SKM-1 treated with dmso at 0.1 percent for 144 hours (cell line): ENCODE measurements around the gene TMEM253.

Source experiments
- DNase-seq: peaks from one replicate; lab custom pipeline; 2025; ENCODE audit not compliant: unreplicated experiment; lab: John Stamatoyannopoulos, UW

The TMEM253 gene

DNA sequence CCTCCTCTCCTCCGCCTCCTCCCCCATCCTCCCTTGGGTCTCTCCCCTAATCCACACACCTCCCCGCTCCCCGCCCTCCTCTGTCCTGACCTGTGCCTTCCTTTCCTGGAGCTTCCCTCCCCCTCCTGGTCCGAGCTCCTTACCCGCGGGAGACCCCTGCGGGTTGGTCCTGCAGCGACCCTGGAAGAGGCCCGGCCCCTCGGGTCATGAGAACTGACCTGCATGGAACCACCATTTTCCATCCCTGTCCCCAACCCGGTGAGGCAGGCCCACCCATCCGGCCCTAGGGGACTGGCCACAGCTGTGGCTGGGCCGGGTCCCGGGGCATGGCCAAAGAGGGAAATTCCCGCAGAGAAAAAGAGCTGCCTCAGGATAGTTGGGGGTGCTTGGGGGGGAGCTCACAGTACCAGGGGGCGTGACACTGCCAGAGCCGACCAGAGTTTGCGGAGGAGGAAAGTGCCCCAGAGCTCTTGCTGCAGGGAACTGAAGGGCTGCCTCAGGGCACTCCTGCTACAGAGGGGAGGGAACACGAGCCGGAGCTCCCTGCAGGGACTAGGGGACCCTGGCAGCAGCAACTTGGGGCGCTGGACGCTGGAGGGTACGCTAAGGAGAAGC, 30.1 kb upstream of the TMEM253 start:
- DNase-seq, result no peak

DNA sequence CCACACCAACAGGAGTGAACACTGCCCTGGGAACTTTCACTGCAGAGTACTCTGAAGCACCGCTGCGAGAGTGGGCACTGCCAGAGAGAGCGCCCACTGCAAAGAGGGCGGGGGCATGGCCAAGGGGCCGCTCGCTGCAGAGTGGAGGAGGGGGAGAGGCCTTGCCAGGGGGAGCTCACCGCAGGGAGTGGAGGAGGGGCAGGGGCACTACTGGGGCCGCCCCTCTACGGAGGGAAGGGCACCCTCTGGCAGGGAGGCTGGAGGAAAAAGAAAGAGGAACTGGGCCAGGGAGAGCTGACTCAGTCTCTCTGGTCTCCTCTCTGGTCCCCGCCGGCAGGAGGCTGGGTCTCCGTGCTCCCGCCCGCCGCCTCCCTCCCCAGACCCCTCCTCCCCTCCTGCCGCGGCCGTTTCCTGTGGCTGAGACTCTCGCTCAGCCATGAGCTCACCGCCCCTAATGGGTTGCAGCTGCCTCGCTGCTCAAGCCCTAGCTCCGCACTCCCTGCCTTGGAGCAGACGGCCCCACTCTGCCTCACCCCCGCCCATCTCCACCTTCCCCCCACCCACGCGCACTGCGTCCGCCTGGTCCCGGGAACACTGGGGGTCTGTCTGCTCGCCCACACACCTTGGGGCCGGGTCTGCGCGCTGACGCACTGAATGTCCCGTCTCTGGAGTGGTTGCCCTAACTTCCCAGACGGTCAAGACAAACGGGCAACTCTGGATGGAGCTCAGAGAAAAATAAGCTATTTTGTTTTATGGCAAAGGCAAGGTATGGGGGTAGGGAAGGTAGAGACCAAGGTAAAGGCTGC, 29.4 kb upstream of the TMEM253 start:
- DNase-seq, result peak; percentile 67

DNA sequence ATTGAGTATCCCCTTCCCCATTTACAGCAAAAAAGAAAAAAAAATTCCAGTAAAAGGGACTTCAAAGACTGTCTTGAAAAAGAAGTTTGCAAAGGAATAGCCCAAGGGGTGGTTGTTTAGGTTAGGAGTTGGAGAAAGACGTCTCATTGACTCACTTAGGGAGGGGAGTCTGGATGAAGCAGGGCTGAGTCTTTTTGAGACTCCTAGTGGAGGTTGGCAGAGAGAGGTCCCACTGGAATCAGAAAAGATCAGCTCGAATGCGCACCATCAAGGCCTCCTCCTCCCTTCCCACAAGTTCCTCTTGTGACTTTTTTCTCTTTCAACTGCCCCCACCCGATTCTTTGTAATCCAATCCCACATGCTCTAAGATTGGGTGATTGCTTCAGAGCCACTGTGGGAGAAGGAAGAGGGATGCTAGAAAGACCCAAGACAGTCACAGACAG, 28.8 kb upstream of the TMEM253 start:
- DNase-seq, result peak; percentile 71

DNA sequence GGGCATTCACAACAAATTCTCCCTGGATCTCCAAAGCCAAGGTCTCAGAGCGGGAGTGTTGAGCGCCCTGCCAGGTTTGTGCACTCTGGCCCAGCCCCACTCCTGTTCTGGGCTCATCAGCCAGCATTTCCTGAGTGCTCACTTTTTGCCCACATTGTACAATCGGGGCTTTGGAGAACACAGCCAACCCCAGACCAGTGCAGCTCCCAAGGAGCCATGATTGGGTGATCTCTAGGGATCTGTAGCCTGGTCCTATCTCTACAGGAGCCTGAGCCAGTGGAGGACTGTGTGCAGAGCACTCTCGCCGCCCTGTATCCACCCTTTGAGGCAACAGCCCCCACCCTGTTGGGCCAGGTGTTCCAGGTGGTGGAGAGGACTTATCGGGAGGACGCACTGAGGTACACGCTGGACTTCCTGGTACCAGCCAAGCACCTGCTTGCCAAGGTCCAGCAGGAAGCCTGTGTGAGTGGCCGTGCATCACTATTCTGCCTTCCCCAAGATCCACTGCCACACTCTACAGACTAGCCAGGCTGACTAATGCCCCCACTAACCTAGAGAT, 28.0 kb upstream of the TMEM253 start:
- DNase-seq, result no peak

DNA sequence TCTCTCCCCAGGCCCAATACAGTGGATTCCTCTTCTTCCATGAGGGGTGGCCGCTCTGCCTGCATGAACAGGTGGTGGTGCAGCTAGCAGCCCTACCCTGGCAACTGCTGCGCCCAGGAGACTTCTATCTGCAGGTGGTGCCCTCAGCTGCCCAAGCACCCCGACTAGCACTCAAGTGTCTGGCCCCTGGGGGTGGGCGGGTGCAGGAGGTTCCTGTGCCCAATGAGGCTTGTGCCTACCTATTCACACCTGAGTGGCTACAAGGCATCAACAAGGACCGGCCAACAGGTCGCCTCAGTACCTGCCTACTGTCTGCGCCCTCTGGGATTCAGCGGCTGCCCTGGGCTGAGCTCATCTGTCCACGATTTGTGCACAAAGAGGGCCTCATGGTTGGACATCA, 26.9 kb upstream of the TMEM253 start:
- no peak for DNase-seq

DNA sequence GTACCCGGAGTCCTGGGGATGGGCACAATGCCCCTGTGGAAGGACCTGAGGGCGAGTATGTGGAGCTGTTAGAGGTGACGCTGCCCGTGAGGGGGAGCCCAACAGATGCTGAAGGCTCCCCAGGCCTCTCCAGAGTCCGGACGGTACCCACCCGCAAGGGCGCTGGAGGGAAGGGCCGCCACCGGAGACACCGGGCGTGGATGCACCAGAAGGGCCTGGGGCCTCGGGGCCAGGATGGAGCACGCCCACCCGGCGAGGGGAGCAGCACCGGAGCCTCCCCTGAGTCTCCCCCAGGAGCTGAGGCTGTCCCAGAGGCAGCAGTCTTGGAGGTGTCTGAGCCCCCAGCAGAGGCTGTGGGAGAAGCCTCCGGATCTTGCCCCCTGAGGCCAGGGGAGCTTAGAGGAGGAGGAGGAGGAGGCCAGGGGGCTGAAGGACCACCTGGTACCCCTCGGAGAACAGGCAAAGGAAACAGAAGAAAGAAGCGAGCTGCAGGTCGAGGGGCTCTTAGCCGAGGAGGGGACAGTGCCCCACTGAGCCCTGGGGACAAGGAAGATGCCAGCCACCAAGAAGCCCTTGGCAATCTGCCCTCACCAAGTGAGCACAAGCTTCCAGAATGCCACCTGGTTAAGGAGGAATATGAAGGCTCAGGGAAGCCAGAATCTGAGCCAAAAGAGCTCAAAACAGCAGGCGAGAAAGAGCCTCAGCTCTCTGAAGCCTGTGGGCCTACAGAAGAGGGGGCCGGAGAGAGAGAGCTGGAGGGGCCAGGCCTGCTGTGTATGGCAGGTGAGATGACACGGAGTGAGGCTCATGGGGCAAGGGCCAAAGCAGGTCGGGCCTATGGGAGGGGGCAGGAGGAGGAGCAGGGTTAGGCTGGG, 26.2 kb upstream of the TMEM253 start:
- no peak for DNase-seq

DNA sequence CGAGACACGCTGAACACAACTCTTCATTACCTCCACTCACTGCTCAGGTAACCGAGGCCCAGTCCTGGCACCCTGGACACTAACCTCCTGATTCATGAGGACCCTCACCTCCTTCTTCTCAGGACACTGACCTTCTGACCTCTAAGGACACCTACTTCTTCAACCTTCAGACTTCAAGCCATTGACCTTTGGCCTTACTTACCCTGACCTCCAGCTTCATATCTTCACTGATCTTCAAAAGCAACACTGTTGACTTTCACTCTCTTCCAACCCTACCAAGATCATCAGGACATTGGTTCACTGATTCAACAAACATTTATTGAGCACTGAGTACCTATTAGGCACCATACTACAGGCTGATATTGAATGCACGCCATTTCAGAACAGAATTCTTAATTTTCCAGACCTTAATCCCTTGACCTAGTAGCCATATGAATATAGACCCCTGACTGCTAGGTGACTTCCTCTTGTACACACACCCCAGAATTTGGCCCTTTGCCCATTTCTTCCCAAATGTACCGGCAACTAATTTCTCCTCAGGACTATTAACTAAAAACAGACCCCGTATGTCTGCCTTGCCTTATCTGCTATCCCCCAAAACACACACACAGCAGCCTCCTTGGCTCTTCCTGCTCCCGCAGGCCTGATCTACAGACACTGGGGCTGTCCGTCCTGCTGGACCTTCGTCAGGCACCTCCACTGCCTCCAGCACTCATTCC, 25.0 kb upstream of the TMEM253 start:
- no peak for DNase-seq

DNA sequence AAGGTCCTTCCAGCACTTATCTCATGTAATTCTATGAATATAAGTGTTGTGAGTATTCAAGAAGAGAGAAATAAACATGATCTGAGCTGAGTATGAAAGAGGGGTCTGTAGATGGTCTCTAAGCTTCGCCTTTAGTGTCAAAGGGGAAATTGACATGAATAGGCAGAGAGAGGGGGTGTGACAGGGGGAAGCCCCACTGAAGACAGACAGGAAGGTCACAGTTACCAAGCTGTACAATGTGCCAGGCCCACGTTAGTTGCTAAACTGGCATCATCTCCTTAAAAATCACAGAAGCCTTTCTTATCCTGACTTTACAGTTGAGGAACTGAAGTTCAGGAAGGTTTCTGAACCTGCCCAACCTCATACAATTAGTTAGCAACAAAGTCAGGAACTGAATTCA, 23.2 kb upstream of the TMEM253 start:
- DNase-seq, result no peak

DNA sequence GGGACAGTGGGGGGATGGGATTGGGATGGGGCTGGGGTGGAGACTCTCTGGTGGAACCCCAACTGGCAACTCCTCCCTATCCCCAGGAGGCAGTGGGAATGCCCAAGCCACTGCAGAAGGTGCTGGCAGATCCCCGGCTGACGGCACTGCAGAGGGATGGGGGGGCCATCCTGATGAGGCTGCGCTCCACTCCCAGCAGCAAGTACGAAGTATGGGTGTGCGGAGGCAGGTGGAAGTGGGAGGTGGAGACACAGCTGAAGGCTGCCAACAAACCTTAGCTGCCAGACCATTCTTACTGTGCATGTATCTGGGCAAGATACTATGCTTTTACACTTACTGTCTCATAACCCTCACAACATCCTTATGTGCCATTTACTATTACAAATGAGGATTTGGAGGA, 22.6 kb upstream of the TMEM253 start:
- DNase-seq, result no peak

DNA sequence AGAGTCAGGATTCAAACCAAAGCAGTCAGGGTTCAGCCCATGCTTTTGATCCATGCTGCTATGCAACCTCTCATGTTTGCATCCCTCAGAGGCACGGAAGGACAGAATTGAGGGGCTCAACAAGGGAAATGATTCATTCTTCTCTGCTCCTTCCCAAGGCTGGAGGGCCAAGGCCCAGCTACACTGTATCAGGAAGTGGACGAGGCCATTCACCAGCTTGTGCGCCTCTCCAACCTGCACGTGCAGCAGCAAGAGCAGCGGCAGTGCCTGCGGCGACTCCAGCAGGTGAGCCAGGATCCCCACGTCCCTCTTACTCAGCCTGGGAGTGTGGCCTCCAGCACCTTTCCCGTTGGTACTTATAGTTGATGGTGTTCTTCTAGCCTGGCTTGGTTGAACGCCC, 22.1 kb upstream of the TMEM253 start:
- DNase-seq, result no peak

DNA sequence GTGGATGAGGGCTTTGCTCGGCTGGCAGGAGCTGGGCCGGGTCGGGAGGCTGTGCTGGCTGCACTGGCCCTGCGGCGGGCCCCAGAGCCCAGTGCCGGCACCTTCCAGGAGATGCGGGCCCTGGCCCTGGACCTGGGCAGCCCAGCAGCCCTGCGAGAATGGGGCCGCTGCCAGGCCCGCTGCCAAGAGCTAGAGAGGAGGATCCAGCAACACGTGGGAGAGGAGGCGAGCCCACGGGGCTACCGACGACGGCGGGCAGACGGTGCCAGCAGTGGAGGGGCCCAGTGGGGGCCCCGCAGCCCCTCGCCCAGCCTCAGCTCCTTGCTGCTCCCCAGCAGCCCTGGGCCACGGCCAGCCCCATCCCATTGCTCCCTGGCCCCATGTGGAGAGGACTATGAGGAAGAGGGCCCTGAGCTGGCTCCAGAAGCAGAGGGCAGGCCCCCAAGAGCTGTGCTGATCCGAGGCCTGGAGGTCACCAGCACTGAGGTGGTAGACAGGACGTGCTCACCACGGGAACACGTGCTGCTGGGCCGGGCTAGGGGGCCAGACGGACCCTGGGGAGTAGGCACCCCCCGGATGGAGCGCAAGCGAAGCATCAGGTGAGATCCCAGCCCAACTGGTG, 19.2 kb upstream of the TMEM253 start:
- no peak for DNase-seq

DNA sequence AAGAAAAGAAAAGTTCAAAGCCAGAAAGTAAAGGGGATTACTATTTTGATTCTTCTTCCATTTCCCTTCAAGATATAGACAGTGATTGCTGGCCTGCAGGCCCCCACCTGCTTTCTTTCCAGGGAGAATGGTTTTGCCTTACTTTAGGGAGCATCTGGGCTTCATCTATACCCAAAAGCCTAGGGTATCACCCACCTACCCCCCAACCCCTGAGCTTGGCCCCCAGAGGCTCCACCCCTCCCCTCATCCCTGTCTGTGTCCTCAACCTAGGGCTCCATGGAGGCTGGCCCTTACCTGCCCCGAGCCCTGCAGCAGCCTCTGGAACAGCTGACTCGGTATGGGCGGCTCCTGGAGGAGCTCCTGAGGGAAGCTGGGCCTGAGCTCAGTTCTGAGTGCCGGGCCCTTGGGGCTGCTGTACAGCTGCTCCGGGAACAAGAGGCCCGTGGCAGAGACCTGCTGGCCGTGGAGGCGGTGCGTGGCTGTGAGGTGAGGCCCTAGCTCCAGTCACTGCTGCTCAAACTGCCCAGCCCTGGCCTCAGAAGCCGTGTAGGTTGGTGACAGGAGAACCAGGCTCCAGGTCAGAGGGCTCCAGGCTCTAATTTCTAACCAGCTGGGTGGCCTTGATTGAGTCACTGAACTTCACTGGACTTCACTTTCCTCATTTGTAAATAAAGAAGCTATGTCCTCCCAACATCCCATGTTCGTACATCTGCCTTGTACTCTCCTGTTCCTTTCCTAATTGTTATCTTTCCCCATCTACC, 17.1 kb upstream of the TMEM253 start:
- no peak for DNase-seq

DNA sequence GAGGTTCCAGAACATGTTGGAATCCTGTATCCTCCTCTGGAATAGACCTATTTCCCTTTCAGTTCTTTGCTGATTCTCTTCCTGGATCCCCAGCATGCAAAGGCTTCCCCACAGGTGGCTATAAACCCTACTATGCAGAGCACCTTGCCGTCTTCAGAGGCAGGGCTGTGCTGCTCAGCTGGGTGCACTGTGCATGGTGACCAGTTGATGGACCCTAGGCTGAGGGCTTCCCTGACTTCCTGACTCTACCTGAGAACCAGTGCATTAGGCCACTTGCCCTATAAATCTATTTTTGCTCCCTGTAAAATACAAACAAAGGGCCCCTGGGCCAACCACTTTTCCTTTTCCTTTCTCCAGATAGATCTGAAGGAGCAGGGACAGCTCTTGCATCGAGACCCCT, 16.5 kb upstream of the TMEM253 start:
- DNase-seq, result no peak

DNA sequence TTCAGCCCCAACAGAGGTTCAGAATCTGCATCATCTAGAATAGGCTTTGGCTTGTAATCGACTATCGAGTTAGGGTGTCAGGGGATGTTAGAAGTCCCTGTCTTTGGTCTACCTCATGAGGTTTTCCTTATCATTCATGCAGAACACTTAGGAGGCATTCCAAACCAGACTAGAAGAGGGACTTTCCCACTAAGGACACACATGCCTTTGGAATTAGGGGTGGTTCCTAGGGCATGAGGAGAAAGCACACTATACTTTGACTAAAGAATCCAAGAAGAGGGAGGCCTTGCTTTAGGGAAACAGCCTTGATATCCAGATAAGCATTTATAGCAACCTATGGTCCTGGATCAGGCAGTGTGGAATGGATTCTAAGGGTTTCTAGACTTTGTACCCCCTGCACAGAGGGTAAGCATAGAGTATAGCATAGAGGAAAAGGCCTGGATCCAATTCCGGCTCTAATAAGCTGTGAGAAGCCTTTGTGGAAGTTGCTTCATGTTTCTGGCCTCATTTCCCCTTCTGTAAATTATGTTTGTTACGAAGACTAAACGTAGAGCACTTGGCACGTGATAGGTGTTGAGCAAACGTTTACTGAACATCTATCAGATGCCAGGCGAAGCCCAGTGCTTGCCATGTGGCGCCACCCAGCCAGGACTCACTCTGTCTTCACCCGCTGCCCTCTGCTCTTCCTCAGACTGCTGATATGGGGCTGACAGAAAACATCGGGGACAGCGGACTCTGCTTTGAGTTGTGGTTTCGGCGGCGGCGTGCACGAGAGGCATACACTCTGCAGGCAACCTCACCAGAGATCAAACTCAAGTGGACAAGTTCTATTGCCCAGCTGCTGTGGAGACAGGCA, 15.6 kb upstream of the TMEM253 start:
- DNase-seq, result no peak

DNA sequence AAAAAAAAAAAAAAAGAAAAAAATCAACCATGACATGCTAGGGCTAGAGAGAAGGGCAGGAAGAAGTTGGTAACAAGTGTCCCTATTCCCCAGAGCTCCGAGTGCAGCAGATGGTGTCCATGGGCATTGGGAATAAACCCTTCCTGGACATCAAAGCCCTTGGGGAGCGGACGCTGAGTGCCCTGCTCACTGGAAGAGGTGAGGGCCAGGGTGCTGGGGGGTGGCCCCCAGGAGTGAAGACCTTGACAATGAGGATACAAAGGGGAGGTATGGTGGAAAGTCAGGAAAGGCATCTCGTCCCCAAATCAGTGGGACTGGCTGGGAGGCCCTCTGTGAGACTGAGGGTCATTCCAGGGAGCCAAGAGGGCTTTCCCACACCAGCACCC, 14.0 kb upstream of the TMEM253 start:
- no peak for DNase-seq

DNA sequence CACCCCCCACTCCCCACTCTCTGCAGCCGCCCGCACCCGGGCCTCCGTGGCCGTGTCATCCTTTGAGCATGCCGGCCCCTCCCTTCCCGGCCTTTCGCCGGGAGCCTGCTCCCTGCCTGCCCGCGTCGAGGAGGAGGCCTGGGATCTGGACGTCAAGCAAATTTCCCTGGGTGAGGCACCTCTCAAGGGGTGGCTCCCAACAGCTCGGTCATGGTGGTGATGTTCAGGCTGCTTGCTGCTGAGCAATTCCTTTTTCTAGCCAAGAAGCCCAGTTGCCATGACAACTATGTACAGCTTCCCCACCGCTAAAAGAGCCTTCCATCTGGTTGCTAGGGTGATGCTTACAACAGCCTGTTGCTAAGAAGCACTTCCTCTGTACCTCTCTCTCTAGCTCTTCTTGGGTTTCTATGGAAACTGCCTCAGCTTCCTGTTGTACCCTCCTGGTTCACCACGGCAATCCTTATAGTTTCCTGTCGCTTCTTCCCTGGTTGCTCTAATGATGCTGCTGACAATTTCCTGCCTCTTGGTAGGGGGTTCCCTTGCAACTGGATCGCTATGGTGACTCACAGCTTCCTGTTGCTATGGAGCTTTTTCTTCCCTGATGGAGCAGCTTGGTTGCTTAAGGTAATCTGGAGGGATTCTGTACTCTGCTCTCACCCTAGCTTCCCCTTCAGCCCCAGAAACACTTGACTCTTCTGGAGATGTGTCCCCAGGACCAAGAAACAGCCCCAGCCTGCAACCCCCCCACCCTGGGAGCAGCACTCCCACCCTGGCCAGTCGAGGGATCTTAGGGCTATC, 13.4 kb upstream of the TMEM253 start:
- DNase-seq, result peak; percentile 66

DNA sequence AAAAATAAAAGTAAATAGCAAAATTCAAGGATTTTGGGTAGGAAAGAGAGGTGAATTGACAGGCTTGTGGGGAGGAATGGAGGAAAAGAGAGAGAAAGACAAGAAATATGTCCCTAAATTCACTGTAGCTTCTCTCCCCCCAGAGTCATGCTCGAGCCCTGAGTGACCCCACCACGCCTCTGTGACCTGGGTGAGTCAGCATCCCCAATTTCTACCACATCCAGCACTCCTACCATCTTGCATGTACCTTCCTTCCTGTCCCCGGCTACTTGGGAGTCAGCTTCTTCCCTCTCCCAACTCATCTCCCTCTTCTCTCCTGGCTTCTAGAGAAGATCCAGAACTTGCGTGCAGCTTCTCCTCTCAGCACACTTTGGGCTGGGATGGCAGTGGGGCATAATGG, 12.2 kb upstream of the TMEM253 start:
- DNase-seq, result no peak

DNA sequence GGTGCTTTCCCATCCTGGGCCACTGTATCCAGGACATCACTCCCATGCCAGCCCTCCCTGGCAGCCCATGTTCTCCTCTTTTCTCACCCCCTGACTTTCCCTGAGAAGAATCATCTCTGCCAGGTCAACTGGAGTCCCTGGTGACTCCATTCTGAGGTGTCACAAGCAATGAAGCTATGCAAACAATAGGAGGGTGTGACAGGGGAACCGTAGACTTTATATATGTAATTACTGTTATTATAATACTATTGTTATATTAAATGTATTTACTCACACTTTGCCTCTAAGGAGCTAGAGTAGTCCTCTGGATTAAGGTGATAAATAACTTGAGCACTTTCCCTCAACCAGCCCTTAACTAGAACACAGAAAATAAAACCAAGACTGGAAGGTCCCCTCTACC, 11.6 kb upstream of the TMEM253 start:
- no peak for DNase-seq
